VCaP (cell line): ENCODE results near the gene INTS4.
"Not testable (repeated sequence)": the region's sequence is repeated elsewhere in the genome, so short reads cannot be mapped to it uniquely, and the experiment has no call there.

Experiments used
- H3K27ac ChIP-seq: fragments of 450-650 bp; 2 replicates; pipeline ENCODE4 v1.5.1; 2017
- CTCF ChIP-seq: fragments of 450-650 bp; conservative IDR thresholded peaks from 2 replicates; pipeline ENCODE4 v1.5.1; 2017; ENCODE audit warnings: mild to moderate bottlenecking, moderate library complexity

INTS4 gene

GRCh38 chr11:77967121-77967520 is 27.3 kb downstream of the INTS4 start:
- H3K27ac ChIP-seq, result no peak overlapping the region
- no peak for TF ChIP-seq CTCF

GRCh38 chr11:77966338-77966737 is 28.1 kb downstream of the INTS4 start:
- TF ChIP-seq CTCF, result no peak
- no peak overlapping the region for H3K27ac ChIP-seq

- no peak for TF ChIP-seq CTCF
- no peak overlapping the region for H3K27ac ChIP-seq
Observed at GRCh38 chr11:77959434-77959833, 35.0 kb downstream of the INTS4 start.

- H3K27ac ChIP-seq, result not testable (repeated sequence)
Observed at GRCh38 chr11:77958583-77959177, 35.8 kb downstream of the INTS4 start.

- H3K27ac ChIP-seq, result not testable (repeated sequence)
Observed at GRCh38 chr11:77943296-77943695, 51.2 kb downstream of the INTS4 start.

- H3K27ac ChIP-seq, result not testable (repeated sequence)
Observed at GRCh38 chr11:77942465-77942864, 52.0 kb downstream of the INTS4 start.

- not testable (repeated sequence) for H3K27ac ChIP-seq
Observed at GRCh38 chr11:77933596-77933995, 60.9 kb downstream of the INTS4 start.

GRCh38 chr11:77930334-77931208 is 63.9 kb downstream of the INTS4 start:
- H3K27ac ChIP-seq, result not testable (repeated sequence)

- H3K27ac ChIP-seq, result peak overlapping the region; percentile 93
Observed at GRCh38 chr11:77917713-77918112, 76.8 kb downstream of the INTS4 start.

- H3K27ac ChIP-seq, result peak overlapping the region; percentile 93
Observed at GRCh38 chr11:77914307-77914791, 80.1 kb downstream of the INTS4 start.

GRCh38 chr11:77913608-77914306 is 80.7 kb downstream of the INTS4 start:
- peak overlapping the region; percentile 93 for H3K27ac ChIP-seq

GRCh38 chr11:77910828-77911227 is 83.6 kb downstream of the INTS4 start:
- H3K27ac ChIP-seq, result not testable (repeated sequence)
